ENCODE data around the gene ACAP1. TPM values are rescaled to one million over a fixed set of nuclear protein-coding genes. Genes with fewer than 3 reads are reported as not detected.

ACAP1 gene
- total and polyA plus RNA-seq, 8 donors = 1.6 to 5.6 (median 3.1) TPM

GRCh38 chr17:7341842-7342241 lies 5.5 kb downstream of the ACAP1 start:
- H3K36me3 ChIP-seq = no peaks in the 10 kb centered on the region
- H3K27ac ChIP-seq = no peak overlapping the region
- H3K27me3 ChIP-seq = no peaks in the 10 kb centered on the region
- H3K9me3 ChIP-seq = no peaks in the 10 kb centered on the region
- H3K4me1 ChIP-seq = no peaks in the 10 kb centered on the region
- 73 to 84% methylated on average over 11 to 13 of the region's 13 CpGs for WGBS, 2 donors
- no peak for FAIRE-seq
- H3K4me3 ChIP-seq = no peak overlapping the region
- DNase-seq = no peak
- TF ChIP-seq CTCF (IDR thresholded peaks at IDR 0.05) = no peak
- no peak for ATAC-seq
- intact Hi-C loops (cut with DNase I) = no loop called here

- WGBS, 2 donors = 38 to 51% methylated on average over 15 of the region's 15 CpGs
- DNase-seq (no peak), FAIRE-seq (no peak), ATAC-seq (no peak)
- no peak overlapping the region for H3K4me3 ChIP-seq
- no peaks in the 10 kb centered on the region for H3K9me3 ChIP-seq
- intact Hi-C loops (cut with DNase I) = no loop called here
- H3K4me1 ChIP-seq = no peaks in the 10 kb centered on the region
- no peaks in the 10 kb centered on the region for H3K36me3 ChIP-seq
- no peaks in the 10 kb centered on the region for H3K27me3 ChIP-seq
- H3K27ac ChIP-seq = no peak overlapping the region
- TF ChIP-seq CTCF (IDR thresholded peaks at IDR 0.05) = no peak
Measured at GRCh38 chr17:7343250-7343649, 6.9 kb downstream of the ACAP1 start.

- H3K27ac ChIP-seq = no peak overlapping the region
- ATAC-seq = no peak
- no peaks in the 10 kb centered on the region for H3K27me3 ChIP-seq
- TF ChIP-seq CTCF (IDR thresholded peaks at IDR 0.05) = no peak
- H3K4me1 ChIP-seq = peaks cover 0 to 9% (median 7%) of the 10 kb centered on the region in 3 donors
- H3K36me3 ChIP-seq = no peaks in the 10 kb centered on the region
- no peaks in the 10 kb centered on the region for H3K9me3 ChIP-seq
- H3K4me3 ChIP-seq = no peak overlapping the region
- intact Hi-C loops (cut with DNase I) = loop anchor here in 1 of 3 donors (5.0 kb wide), 1 partner anchor 70 kb away; no protein-coding TSS in a partner anchor
- 46 to 56% methylated on average over 18 of the region's 18 CpGs for WGBS, 2 donors
- DNase-seq = peak in 1 of 6 donors; percentile 46
- FAIRE-seq = no peak
Measured at GRCh38 chr17:7346761-7347614, 10.7 kb downstream of the ACAP1 start.

GRCh38 chr17:7347630-7348477 lies 11.5 kb downstream of the ACAP1 start:
- Histone ChIP-seq H3K27me3 (no peaks in the 10 kb centered on the region), H3K27ac (no peak overlapping the region), H3K36me3 (no peaks in the 10 kb centered on the region), H3K4me3 (no peak overlapping the region), H3K4me1 (peaks cover 4 to 13% (median 7%) of the 10 kb centered on the region in 3 donors), H3K9me3 (no peaks in the 10 kb centered on the region)
- no peak for TF ChIP-seq CTCF (IDR thresholded peaks at IDR 0.05)
- FAIRE-seq (no peak), ATAC-seq (no peak), DNase-seq (no peak)
- WGBS, 2 donors = 47 to 55% methylated on average over 17 to 19 of the region's 19 CpGs
- intact Hi-C loops (cut with DNase I) = loop anchor here in 1 of 3 donors (5.0 kb wide), 1 partner anchor 71 kb away; no protein-coding TSS in a partner anchor
